Fibroblast of lung (primary cell): ENCODE measurements around the gene URB2.
"Not testable (repeated sequence)": the region's sequence is repeated elsewhere in the genome, so short reads cannot be mapped to it uniquely, and the experiment has no call there.

Source experiments
- EZH2 ChIP-seq: IDR thresholded peaks from 2 replicates; pipeline ENCODE4 v1.5.1; 2012; ENCODE audit warnings: low read length, control low read depth, mild to moderate bottlenecking; ENCODE audit errors: missing control alignments
- TF ChIP-seq, protein P1 (sequence below), 2 donors: IDR thresholded peaks in 1 of 2; conservative IDR thresholded peaks in 1 of 2; 1 replicate in 1 of 2; 2 replicates in 1 of 2; pipeline ENCODE4 v1.5.1; 2011 to 2012; ENCODE audit warnings: low read length in 2 of 2, control low read depth in 1 of 2, inconsistent platforms in 1 of 2, low read depth in 1 of 2, mild to moderate bottlenecking in 1 of 2

DNA sequence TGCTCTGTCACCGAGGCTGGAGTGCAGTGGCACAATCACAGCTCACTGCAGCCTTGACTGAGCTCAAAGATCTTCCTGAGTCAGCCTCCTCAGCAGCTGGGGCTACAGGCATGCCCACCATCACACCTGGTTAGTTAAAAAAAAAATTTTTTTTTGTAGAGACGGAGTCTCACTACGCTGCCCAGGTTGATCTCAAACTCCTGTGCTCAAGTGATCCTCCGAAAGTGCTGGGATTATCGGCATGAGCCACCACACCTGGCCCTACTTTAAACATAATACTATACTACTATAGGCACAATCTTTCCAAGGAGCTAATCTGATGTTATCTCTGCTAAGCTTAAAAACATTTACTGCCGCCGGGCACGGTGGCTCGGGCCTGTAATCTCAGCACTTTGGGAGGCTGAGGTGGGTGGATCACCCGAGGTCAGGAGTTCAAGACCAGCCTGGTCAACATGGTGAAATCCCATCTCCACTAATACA lies 3.4 kb upstream of the URB2 start:
- TF ChIP-seq, protein P1, sequence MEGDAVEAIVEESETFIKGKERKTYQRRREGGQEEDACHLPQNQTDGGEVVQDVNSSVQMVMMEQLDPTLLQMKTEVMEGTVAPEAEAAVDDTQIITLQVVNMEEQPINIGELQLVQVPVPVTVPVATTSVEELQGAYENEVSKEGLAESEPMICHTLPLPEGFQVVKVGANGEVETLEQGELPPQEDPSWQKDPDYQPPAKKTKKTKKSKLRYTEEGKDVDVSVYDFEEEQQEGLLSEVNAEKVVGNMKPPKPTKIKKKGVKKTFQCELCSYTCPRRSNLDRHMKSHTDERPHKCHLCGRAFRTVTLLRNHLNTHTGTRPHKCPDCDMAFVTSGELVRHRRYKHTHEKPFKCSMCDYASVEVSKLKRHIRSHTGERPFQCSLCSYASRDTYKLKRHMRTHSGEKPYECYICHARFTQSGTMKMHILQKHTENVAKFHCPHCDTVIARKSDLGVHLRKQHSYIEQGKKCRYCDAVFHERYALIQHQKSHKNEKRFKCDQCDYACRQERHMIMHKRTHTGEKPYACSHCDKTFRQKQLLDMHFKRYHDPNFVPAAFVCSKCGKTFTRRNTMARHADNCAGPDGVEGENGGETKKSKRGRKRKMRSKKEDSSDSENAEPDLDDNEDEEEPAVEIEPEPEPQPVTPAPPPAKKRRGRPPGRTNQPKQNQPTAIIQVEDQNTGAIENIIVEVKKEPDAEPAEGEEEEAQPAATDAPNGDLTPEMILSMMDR (conservative IDR thresholded peaks at IDR 0.05 in 1 of 2, IDR thresholded peaks at IDR 0.05 in 1 of 2; ENCODE audit: low read depth in 1 of 2, low read length in 2 of 2) = not testable (repeated sequence)
- TF ChIP-seq EZH2 = not testable (repeated sequence)
